Measurements from ENCODE around the gene SMIM41. TPM values are rescaled to one million over a fixed set of nuclear protein-coding genes. Genes with fewer than 3 reads are reported as not detected.

The SMIM41 gene
- total RNA-seq, 1 experiment from 2014 or later = not detected

- Histone ChIP-seq H3K9me2 (ENCODE audit: insufficient read depth) (no peaks in the 10 kb centered on the region), H3K9me3 (ENCODE audit: insufficient read depth, low read depth) (no peaks in the 10 kb centered on the region), H2AFZ (no peak overlapping the region), H3K27ac (no peak overlapping the region), H3K4me1 (replicated peaks; ENCODE audit: insufficient read depth) (peaks cover 9% of the 10 kb centered on the region), H3K27me3 (ENCODE audit: insufficient read depth, low read depth) (no peaks in the 10 kb centered on the region), H3K4me3 (no peak overlapping the region), H4K20me1 (ENCODE audit: insufficient read depth) (no peaks in the 10 kb centered on the region), H3K36me3 (ENCODE audit: low read depth) (no peaks in the 10 kb centered on the region), H3F3A (ENCODE audit: insufficient read depth, low read depth) (peaks cover 8% of the 10 kb centered on the region; the same call in 1 of the 2 replicates), H3K4me2 (no peak overlapping the region), H3K79me2 (ENCODE audit: low read depth) (no peaks in the 10 kb centered on the region)
- TF ChIP-seq CTCF (conservative IDR thresholded peaks at IDR 0.05) = no peak
- no peak for TF ChIP-seq EZH2 (IDR thresholded peaks at IDR 0.05; ENCODE audit: low read depth)
- no TSS peak for BruUV-seq (replicated peaks)
- no peak for DNase-seq
- ChIA-PET POLR2A (ENCODE audit: unreplicated experiment) (interaction anchor here (0.5 to 0.6 kb wide), 2 partner anchors 96 to 745 kb away, joined by 4 read pairs; no protein-coding TSS in a partner anchor), CTCF (no interaction called here)
- intact Hi-C loops (cut with micrococcal nuclease; ENCODE audit: unreplicated experiment) = no loop called here
Observed at GRCh38 chr12:52127683-52128450, 48.4 kb downstream of the SMIM41 start.

DNA sequence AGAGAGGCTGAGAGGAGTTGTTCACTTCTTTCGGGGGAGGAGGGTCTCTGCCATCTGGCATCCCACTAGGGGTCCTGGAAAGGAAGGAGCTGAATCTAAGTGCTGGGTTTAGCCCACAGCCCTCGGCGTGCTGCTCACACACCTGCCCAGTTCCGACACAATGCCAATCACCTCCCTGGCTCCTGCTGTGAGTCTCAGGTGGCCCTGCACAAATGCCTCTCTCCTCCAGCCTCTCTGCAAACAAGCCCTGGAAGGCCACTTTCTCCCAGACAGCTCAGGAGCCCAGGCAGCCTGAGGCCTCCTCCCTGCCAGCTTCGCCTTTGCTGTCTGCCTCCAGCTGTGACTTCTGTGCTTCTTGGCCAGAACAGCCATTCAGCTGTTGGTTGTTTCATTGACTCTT lies 51.2 kb downstream of the SMIM41 start:
- Histone ChIP-seq H2AFZ (no peak overlapping the region), H4K20me1 (ENCODE audit: insufficient read depth) (no peaks in the 10 kb centered on the region), H3K4me2 (no peak overlapping the region), H3K36me3 (ENCODE audit: low read depth) (no peaks in the 10 kb centered on the region), H3K9me2 (ENCODE audit: insufficient read depth) (no peaks in the 10 kb centered on the region), H3K4me3 (no peak overlapping the region), H3K27me3 (ENCODE audit: insufficient read depth, low read depth) (no peaks in the 10 kb centered on the region), H3K27ac (no peak overlapping the region), H3F3A (ENCODE audit: insufficient read depth, low read depth) (peaks cover 13% of the 10 kb centered on the region; the same call in 1 of the 2 replicates), H3K9me3 (ENCODE audit: insufficient read depth, low read depth) (no peaks in the 10 kb centered on the region), H3K79me2 (ENCODE audit: low read depth) (no peaks in the 10 kb centered on the region), H3K4me1 (replicated peaks; ENCODE audit: insufficient read depth) (peaks cover 17% of the 10 kb centered on the region)
- ChIA-PET CTCF (no interaction called here), POLR2A (ENCODE audit: unreplicated experiment) (no interaction called here)
- no peak for DNase-seq
- TF ChIP-seq CTCF (conservative IDR thresholded peaks at IDR 0.05) = no peak
- no peak for TF ChIP-seq EZH2 (IDR thresholded peaks at IDR 0.05; ENCODE audit: low read depth)
- BruUV-seq (replicated peaks) = no TSS peak
- intact Hi-C loops (cut with micrococcal nuclease; ENCODE audit: unreplicated experiment) = no loop called here

DNA sequence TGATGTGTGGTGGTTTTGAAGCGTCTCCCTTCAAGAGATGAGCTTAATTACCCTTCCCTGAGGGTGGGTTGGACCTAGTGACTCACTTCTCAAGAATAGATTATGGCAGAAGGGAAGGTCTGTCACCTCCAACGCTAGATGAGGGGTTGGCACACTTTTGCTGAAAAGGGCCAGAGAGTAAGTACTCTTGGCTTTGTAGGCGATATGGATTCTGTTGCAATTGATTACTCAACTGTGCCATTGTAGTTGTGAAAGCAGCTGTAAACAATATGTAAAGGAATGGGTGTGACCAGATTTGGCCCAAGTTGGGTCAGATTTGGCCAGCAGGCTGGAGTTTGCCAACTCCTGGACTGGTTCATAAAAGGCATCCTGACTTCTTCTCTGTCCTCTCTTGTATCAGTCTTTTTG lies 53.3 kb downstream of the SMIM41 start:
- Histone ChIP-seq H3F3A (ENCODE audit: insufficient read depth, low read depth) (peaks cover 13% of the 10 kb centered on the region; the same call in 1 of the 2 replicates), H3K9me2 (ENCODE audit: insufficient read depth) (no peaks in the 10 kb centered on the region), H3K9me3 (ENCODE audit: insufficient read depth, low read depth) (no peaks in the 10 kb centered on the region), H3K4me1 (replicated peaks; ENCODE audit: insufficient read depth) (peaks cover 17% of the 10 kb centered on the region), H3K36me3 (ENCODE audit: low read depth) (no peaks in the 10 kb centered on the region), H3K4me2 (0 out of 2 replicates have a peak overlapping the region, but pooled peaks have one; percentile 21), H2AFZ (no peak overlapping the region), H3K4me3 (no peak overlapping the region), H4K20me1 (ENCODE audit: insufficient read depth) (no peaks in the 10 kb centered on the region), H3K79me2 (ENCODE audit: low read depth) (no peaks in the 10 kb centered on the region), H3K27ac (no peak overlapping the region), H3K27me3 (ENCODE audit: insufficient read depth, low read depth) (no peaks in the 10 kb centered on the region)
- ChIA-PET CTCF (interaction anchor here (0.6 kb wide), 1 partner anchor 281 kb away, joined by 3 read pairs; no protein-coding TSS in a partner anchor), POLR2A (ENCODE audit: unreplicated experiment) (no interaction called here)
- TF ChIP-seq CTCF (conservative IDR thresholded peaks at IDR 0.05) (no peak), EZH2 (IDR thresholded peaks at IDR 0.05; ENCODE audit: low read depth) (no peak)
- no TSS peak for BruUV-seq (replicated peaks)
- intact Hi-C loops (cut with micrococcal nuclease; ENCODE audit: unreplicated experiment) = no loop called here
- peak in 1 of 2 experiments; percentile 79 for DNase-seq
